Activated naive CD4-positive, alpha-beta T cell treated with Interleukin-2 at 50 U/mL for 16 hours (primary cell): ENCODE data around the gene TUBAL3.
A peak's percentile ranks its signal among the peaks of the same experiment; 100 is the strongest.

ENCODE experiments used
- DNase-seq: peaks from one replicate; pipeline ENCODE4 v3.0.0-alpha.2; 2020

Gene TUBAL3

GRCh38 chr10:5404208-5405041 is at the start of gene TUBAL3:
Gene TUBAL3 (minus strand): TSS chr10:5404828. CDS start chr10:5404792, 36 bp downstream.
- no peak for DNase-seq

- no peak for DNase-seq
Observed at GRCh38 chr10:5453749-5454489, 49.3 kb upstream of the TUBAL3 start.

- no peak for DNase-seq
Observed at GRCh38 chr10:5450605-5451384, 46.2 kb upstream of the TUBAL3 start.

- no peak for DNase-seq
Observed at GRCh38 chr10:5449823-5450222, 45.2 kb upstream of the TUBAL3 start.

- DNase-seq: no peak
Observed at GRCh38 chr10:5449227-5449626, 44.6 kb upstream of the TUBAL3 start.

- no peak for DNase-seq
Observed at GRCh38 chr10:5448333-5449001, 43.8 kb upstream of the TUBAL3 start.

- DNase-seq: no peak
Observed at GRCh38 chr10:5447611-5448071, 43.0 kb upstream of the TUBAL3 start.

- DNase-seq: no peak
Observed at GRCh38 chr10:5447056-5447455, 42.4 kb upstream of the TUBAL3 start.

GRCh38 chr10:5446390-5446926 is 41.8 kb upstream of the TUBAL3 start:
- peak; percentile 59 for DNase-seq

GRCh38 chr10:5445006-5445405 is 40.4 kb upstream of the TUBAL3 start:
- no peak for DNase-seq

GRCh38 chr10:5443429-5443828 is 38.8 kb upstream of the TUBAL3 start:
- DNase-seq: no peak

GRCh38 chr10:5442990-5443370 is 38.4 kb upstream of the TUBAL3 start:
- DNase-seq: no peak

GRCh38 chr10:5442065-5442989 is 37.7 kb upstream of the TUBAL3 start:
- no peak for DNase-seq

- DNase-seq: no peak
Observed at GRCh38 chr10:5441106-5441505, 36.5 kb upstream of the TUBAL3 start.

GRCh38 chr10:5440206-5440605 is 35.6 kb upstream of the TUBAL3 start:
- no peak for DNase-seq

GRCh38 chr10:5435328-5435727 is 30.7 kb upstream of the TUBAL3 start:
- no peak for DNase-seq

GRCh38 chr10:5434017-5434753 is 29.6 kb upstream of the TUBAL3 start:
- DNase-seq: no peak

GRCh38 chr10:5433182-5433581 is 28.6 kb upstream of the TUBAL3 start:
- no peak for DNase-seq

GRCh38 chr10:5428133-5428532 is 23.5 kb upstream of the TUBAL3 start:
- DNase-seq: no peak

GRCh38 chr10:5424751-5425150 is 20.1 kb upstream of the TUBAL3 start:
- no peak for DNase-seq

GRCh38 chr10:5423771-5424170 is 19.1 kb upstream of the TUBAL3 start:
- no peak for DNase-seq
